BJ (cell line): ENCODE results near the gene FGF2. TPM values are rescaled to one million over a fixed set of nuclear protein-coding genes. Genes with fewer than 3 reads are reported as not detected.
A peak's percentile ranks its signal among the peaks of the same experiment; 100 is the strongest.

Experiments
- CTCF ChIA-PET: fragments of 350-600 bp; formaldehyde crosslinking; extraction: SDS; loops from one replicate; lab custom pipeline; 2021; ENCODE audit warnings: antibody characterized with exemption, inconsistent platforms; lab: Yijun Ruan, JAX
- POLR2A ChIA-PET: fragments of 300-600 bp; sonication (Branson Sonifier 250); formaldehyde crosslinking; extraction: SDS; loops from one replicate; lab custom pipeline; 2021; ENCODE audit warnings: antibody characterized with exemption; lab: Charles Lee
- DNase-seq: peaks from one replicate; pipeline ENCODE4 v3.0.0-alpha.2; 2011; ENCODE audit warnings: low read depth
- H3K27me3 ChIP-seq: 2 replicates; pipeline ENCODE4 v1.6.0; 2011; ENCODE audit warnings: low read length; ENCODE audit not compliant: control insufficient read depth, insufficient read depth
- H3K36me3 ChIP-seq: 2 replicates; pipeline ENCODE4 v1.5.1; 2011; ENCODE audit warnings: low read length; ENCODE audit not compliant: control insufficient read depth, insufficient read depth
- H3K4me3 ChIP-seq: 2 replicates; pipeline ENCODE4 v1.5.1; 2011; ENCODE audit warnings: low read depth, mild to moderate bottlenecking, control low read depth, low read length
- CTCF ChIP-seq: IDR thresholded peaks from 2 replicates; pipeline ENCODE4 v1.5.1; 2011; ENCODE audit warnings: low read depth, mild to moderate bottlenecking, control low read depth, inconsistent platforms, low read length, moderate library complexity; ENCODE audit not compliant: insufficient read depth
- polyA plus RNA-seq: library from polyadenylated mRNA; depleted of rRNA; stranded (reverse); fragments of >200 nt; gene quantifications from 2 replicates; pipeline ENCODE4 v1.2.3, GENCODE V29; 2011

FGF2 gene
- polyA plus RNA-seq, 1 experiment = 72.7 TPM

- ChIA-PET POLR2A (no interaction called here), CTCF (interaction anchor here (1.2 to 4.5 kb wide), 9 partner anchors 10 to 310 kb away, joined by 3 to 54 read pairs (median 6); no protein-coding TSS in a partner anchor)
- TF ChIP-seq CTCF = no peak
Measured at GRCh38 chr4:122912810-122913575, 86.4 kb downstream of the FGF2 start.

GRCh38 chr4:122914292-122914904, 87.8 kb downstream of the FGF2 start:
- Histone ChIP-seq H3K4me3 (no peak overlapping the region), H3K36me3 (no peaks in the 10 kb centered on the region), H3K27me3 (no peaks in the 10 kb centered on the region)
- ChIA-PET POLR2A (interaction anchor here (0.5 to 1.0 kb wide), 3 partner anchors 12 to 70 kb away, joined by 3 to 5 read pairs (median 4); no protein-coding TSS in a partner anchor), CTCF (interaction anchor here (0.5 to 4.5 kb wide), 33 partner anchors 10 to 321 kb away, joined by 3 to 54 read pairs (median 4); partner anchors contain the start of gene BBS12)
- TF ChIP-seq CTCF = peak; percentile 47
- DNase-seq = no peak

More at GRCh38 chr4:122912810-122913575, 86.4 kb downstream of the FGF2 start:
- DNase-seq = no peak
- no peaks in the 10 kb centered on the region for H3K36me3 ChIP-seq
- H3K27me3 ChIP-seq = no peaks in the 10 kb centered on the region
- no peak overlapping the region for H3K4me3 ChIP-seq

DNA sequence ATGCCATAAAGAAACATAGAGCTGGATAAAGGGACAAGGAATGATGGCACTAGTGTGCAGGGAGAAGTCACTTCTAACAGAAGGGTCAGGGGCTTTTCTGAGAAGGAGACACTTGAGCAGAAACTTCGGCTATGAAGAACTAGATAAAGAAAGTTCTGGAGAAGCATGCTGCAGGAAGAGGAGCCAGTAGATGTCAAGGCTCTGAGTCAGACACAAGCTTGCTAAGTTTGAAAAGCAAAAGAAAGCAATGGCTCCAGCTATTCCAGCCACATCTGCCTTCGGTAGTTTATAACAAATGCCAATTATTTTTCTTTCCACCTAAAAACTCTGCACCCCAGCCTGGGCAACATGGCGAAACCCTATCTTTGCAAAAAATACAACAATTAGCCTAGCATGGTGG, 88.3 kb downstream of the FGF2 start:
- TF ChIP-seq CTCF = no peak
- CTCF ChIA-PET = interaction anchor here (0.7 to 4.5 kb wide), 28 partner anchors 10 to 321 kb away, joined by 3 to 54 read pairs (median 4); partner anchors contain the start of gene BBS12
- no peak overlapping the region for H3K4me3 ChIP-seq
- H3K36me3 ChIP-seq = no peaks in the 10 kb centered on the region
- POLR2A ChIA-PET = interaction anchor here (0.5 to 1.0 kb wide), 4 partner anchors 12 to 183 kb away, joined by 3 to 5 read pairs (median 4); no protein-coding TSS in a partner anchor
- H3K27me3 ChIP-seq = no peaks in the 10 kb centered on the region
- no peak for DNase-seq

GRCh38 chr4:122917731-122918130, 91.1 kb downstream of the FGF2 start:
- no peak for DNase-seq
- no peaks in the 10 kb centered on the region for H3K27me3 ChIP-seq
- ChIA-PET CTCF (no interaction called here), POLR2A (no interaction called here)
- H3K4me3 ChIP-seq = no peak overlapping the region
- H3K36me3 ChIP-seq = no peaks in the 10 kb centered on the region
- no peak for TF ChIP-seq CTCF

DNA sequence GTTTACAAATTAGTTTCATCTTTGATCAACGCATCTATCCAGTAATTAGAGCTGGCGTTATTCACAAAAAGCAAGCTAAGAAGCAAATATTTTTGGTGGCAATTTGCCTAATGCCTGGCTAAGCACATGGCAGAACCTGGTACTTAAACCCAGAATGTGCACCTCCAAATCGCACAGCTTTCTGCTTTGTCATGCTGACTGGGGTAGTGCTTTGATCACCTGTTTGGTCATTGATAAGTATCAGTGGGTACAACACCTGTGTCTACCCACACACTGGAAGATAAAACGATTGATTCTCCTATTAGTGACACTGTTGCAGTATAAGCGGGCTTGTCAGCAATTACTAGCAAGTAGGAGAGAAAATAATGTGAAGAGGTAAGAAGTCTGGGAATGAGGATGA, 93.8 kb downstream of the FGF2 start:
- POLR2A ChIA-PET = no interaction called here
- no peak overlapping the region for H3K4me3 ChIP-seq
- H3K27me3 ChIP-seq = no peaks in the 10 kb centered on the region
- DNase-seq = no peak
- TF ChIP-seq CTCF = no peak
- CTCF ChIA-PET = interaction anchor here (0.6 to 2.7 kb wide), 5 partner anchors 10 to 1342 kb away, joined by 3 to 13 read pairs (median 4); partner anchors contain the start of gene BBS12
- no peaks in the 10 kb centered on the region for H3K36me3 ChIP-seq
